ENCODE results near the gene GTPBP2. TPM values are rescaled to one million over a fixed set of nuclear protein-coding genes. Genes with fewer than 3 reads are reported as not detected.

Gene GTPBP2
- total RNA-seq, 2 donors from 2014 or later = 15.7 to 20.7 TPM

DNA sequence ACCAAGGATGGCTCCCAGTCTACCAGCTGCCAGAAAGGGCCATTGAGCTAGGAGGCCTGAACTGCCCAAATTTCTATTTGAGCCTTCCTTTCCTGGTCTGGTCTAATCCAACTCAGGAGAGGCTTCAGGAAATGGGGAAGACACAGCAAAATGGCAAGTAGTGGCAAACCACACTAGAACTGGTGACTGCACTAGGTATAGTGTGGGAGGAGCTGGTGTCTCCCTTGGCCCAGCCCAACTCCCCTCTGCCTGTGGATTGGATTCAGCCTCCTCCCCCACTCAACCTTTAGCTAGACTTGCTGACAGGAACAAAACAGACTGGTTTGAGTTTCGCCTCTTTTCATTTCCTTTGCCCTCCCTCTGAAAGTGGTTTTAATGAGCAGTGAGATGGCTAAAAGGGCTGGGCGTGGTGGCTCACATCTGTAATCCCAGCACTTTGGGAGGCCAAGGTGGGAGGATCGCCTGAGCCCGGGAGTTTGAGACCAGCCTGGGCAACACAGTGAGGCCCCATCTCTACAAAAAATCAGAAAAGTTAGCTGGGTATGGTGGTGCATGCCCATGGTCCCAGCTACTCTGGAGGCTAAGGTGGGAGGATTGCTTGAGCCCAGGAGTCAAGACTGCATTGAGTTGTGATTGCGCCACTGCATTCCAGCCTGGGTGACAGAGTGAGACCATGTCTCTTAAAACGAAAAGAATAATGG, 41.0 kb upstream of the GTPBP2 start:
- Histone ChIP-seq H3K9me3 (no peaks in the 10 kb centered on the region), H3K4me1 (peaks cover 0 to 48% of the 10 kb centered on the region in 2 donors), H3K4me3 (no peak overlapping the region), H3K27me3 (no peaks in the 10 kb centered on the region), H3K36me3 (peaks cover 40% of the 10 kb centered on the region), H3K27ac (peak overlapping the region; percentile 46 to 66)
- TF ChIP-seq, protein P1, sequence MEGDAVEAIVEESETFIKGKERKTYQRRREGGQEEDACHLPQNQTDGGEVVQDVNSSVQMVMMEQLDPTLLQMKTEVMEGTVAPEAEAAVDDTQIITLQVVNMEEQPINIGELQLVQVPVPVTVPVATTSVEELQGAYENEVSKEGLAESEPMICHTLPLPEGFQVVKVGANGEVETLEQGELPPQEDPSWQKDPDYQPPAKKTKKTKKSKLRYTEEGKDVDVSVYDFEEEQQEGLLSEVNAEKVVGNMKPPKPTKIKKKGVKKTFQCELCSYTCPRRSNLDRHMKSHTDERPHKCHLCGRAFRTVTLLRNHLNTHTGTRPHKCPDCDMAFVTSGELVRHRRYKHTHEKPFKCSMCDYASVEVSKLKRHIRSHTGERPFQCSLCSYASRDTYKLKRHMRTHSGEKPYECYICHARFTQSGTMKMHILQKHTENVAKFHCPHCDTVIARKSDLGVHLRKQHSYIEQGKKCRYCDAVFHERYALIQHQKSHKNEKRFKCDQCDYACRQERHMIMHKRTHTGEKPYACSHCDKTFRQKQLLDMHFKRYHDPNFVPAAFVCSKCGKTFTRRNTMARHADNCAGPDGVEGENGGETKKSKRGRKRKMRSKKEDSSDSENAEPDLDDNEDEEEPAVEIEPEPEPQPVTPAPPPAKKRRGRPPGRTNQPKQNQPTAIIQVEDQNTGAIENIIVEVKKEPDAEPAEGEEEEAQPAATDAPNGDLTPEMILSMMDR (IDR thresholded peaks at IDR 0.05) = no peak
- DNase-seq (ENCODE audit: low spot score) = no peak

DNA sequence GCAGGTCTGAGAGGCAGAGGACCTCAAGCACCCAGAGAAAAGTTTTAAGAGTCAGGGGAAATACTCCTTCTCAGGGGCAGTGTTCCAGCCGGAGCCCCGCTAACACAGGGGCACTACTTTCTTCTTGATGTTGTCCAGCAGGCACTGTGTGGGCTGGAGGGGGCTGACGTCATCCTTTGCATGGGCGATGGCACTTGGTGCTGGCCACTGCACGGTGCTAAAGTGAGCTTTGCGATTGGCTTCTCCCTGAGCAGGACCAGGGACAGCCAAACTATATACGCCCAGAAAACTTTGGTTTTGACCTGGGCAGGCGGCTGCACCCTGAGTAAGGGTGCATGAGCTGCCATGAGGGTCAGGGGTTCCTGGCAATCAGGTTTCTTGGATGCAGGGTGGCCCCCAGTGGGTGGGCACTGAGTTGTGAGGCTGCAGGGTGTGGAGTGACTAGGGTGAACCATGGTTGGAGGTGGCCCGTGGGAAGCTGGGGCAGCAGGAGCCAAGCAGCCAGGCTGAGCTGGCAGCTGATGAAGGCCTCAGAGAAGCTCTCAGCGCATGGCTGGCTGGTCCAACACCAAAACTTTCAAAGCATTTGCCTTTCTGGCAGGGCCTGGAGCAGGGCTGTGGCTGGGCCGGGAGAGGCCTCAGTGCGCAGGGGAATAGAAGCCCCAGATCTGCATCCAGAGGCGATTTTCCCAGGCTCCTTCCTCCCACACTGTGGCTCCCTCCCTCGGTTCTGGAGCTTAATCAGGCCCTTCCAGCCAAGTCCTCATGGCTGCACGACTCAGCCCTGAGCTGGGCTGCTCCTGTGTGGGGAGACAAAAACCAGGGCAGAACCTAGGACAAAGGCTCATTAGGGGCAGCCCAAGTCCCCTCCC, 40.2 kb upstream of the GTPBP2 start:
- H3K9me3 ChIP-seq = no peaks in the 10 kb centered on the region

DNA sequence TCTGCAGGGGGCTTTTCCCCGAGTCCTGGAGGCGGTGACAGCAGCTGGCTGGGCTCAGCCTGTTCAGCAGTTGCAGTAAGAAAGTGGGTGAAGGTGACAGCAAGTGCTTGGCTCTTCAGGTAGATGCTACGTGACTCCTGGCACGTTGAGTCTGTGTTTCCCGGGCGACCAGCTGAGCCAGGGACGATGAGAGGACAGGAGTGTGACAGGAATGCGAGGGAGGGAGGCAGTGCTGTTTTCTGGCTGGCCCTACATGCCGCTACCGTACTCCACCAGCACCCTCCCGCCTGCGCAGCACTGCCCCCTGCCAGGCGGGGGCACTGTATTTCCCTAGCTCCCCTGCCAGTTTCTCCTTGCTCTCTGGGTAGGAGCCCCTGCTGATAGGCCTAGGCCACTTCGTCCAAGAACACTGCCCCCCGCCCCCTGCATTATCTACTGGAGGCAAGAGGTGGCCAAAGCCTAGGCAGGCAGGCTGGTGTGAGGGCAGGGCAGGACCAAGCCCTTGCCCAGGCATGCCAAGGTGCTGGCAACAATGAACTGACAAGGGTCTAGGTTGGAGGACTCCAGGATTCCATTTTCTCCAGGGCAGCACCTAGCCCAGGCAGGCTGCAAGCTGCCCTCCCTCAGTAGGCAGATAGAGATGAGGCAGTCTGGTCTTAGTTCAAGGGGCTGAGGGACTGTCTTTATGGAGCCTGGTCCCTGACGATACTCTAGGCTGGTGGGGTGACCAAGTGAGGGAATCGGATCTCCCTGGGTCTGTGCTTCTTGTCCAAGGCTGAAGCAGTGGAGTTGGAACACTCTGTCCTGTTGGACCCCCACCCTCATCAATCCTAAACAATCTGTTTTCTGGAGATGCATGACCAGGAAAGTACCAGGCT, 39.3 kb upstream of the GTPBP2 start:
- DNase-seq (ENCODE audit: low spot score) = peak; percentile 71
- no peaks in the 10 kb centered on the region for H3K27me3 ChIP-seq
- H3K4me3 ChIP-seq = no peak overlapping the region
- no peaks in the 10 kb centered on the region for H3K9me3 ChIP-seq
- H3K36me3 ChIP-seq = peaks cover 23% of the 10 kb centered on the region
- peak overlapping the region; percentile 46 to 66 for H3K27ac ChIP-seq
- peaks cover 0 to 48% of the 10 kb centered on the region in 2 donors for H3K4me1 ChIP-seq
- TF ChIP-seq, protein P1 (IDR thresholded peaks at IDR 0.05) = peak in 1 of 2 donors; percentile 74

More for the DNA sequence above, 40.2 kb upstream of the GTPBP2 start:
- no peak overlapping the region for H3K4me3 ChIP-seq
- TF ChIP-seq, protein P1 (IDR thresholded peaks at IDR 0.05) = no peak
- peaks cover 32% of the 10 kb centered on the region for H3K36me3 ChIP-seq
- peaks cover 0 to 48% of the 10 kb centered on the region in 2 donors for H3K4me1 ChIP-seq
- no peaks in the 10 kb centered on the region for H3K27me3 ChIP-seq
- peak overlapping the region; percentile 46 to 66 for H3K27ac ChIP-seq
- DNase-seq (ENCODE audit: low spot score) = peak; percentile 87

DNA sequence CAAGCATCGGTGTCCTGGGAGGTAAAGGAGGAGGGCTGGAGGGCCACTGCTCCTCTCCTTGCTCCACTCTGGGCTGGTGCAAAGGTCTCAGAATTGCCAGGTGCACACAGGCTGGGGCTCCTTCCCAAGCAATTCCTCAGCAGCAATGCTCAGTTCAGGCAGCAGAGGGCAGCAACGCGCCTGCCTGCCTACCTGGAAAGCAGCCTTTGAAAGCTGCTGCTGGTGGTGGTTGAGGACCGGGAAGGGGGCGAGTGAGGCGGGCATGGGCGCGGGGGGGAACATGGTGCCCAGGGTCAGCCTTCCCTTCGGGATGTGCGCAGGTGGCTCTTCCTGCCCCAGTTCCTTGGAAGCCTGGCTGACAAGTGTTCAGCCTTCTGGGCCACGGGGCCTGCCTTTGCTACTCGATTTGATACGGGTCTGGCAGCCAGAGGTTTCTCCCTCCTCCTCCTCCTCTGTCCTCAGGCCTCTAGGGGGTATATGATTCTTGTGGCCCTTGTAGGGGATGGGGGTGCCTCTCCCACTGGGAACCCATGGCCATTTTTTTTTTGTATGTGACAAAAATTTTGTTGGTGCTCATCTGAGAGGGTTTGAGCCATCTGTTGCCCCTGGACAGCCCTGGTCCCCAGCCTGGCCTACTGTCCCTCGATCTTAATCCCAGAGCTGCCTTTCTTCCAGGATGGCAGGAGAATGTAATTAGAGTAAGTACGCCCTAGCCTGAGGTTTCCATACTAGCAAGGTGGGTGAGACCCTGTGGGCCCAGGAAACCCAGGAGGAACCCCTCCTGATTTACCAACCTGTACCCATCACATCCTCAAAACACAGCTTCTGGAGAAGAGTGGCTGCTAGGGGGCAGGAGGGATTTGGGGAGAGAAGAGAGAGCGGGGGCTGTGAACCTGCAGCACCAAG, 38.4 kb upstream of the GTPBP2 start:
- Histone ChIP-seq H3K9me3 (no peaks in the 10 kb centered on the region), H3K36me3 (peaks cover 17% of the 10 kb centered on the region), H3K27me3 (no peaks in the 10 kb centered on the region), H3K27ac (peak overlapping the region; percentile 46 to 66), H3K4me3 (no peak overlapping the region), H3K4me1 (peaks cover 0 to 48% of the 10 kb centered on the region in 2 donors)
- DNase-seq (ENCODE audit: low spot score) = peak; percentile 91
- TF ChIP-seq, protein P1 (IDR thresholded peaks at IDR 0.05) = peak; percentile 90 to 99
